GM18873 (cell line): ENCODE measurements around the gene XRCC3.

Experiments used
- ATAC-seq: cut with Tn5 transposase; IDR thresholded peaks from one replicate; pipeline ENCODE4 v1.9.1; 2021; ENCODE audit warnings: mild to moderate bottlenecking, moderate library complexity, moderate number of reproducible peaks; ENCODE audit not compliant: unreplicated experiment, low FRiP score

XRCC3 gene

GRCh38 chr14:103696466-103697071 lies 18.7 kb downstream of the XRCC3 start:
- ATAC-seq = no peak

GRCh38 chr14:103696070-103696402 lies 19.2 kb downstream of the XRCC3 start:
- no peak for ATAC-seq

GRCh38 chr14:103695296-103696069 lies 19.8 kb downstream of the XRCC3 start:
- ATAC-seq = no peak

- ATAC-seq = no peak
These were observed 20.7 kb downstream of the XRCC3 start for GRCh38 chr14:103694572-103695026.

GRCh38 chr14:103693515-103693914 lies 21.7 kb downstream of the XRCC3 start:
- no peak for ATAC-seq

GRCh38 chr14:103692871-103693270 lies 22.4 kb downstream of the XRCC3 start:
- ATAC-seq = no peak

- ATAC-seq = no peak
These were observed 23.1 kb downstream of the XRCC3 start for GRCh38 chr14:103692159-103692558.

- peak; percentile 58 for ATAC-seq
These were observed 23.6 kb downstream of the XRCC3 start for GRCh38 chr14:103691655-103692054.

- ATAC-seq = no peak
These were observed 24.9 kb downstream of the XRCC3 start for GRCh38 chr14:103690332-103690731.

- ATAC-seq = no peak
These were observed 26.0 kb downstream of the XRCC3 start for GRCh38 chr14:103688906-103689902.

GRCh38 chr14:103688441-103688840 lies 26.8 kb downstream of the XRCC3 start:
- ATAC-seq = no peak

GRCh38 chr14:103687712-103688111 lies 27.5 kb downstream of the XRCC3 start:
- ATAC-seq = no peak

GRCh38 chr14:103686831-103687485 lies 28.3 kb downstream of the XRCC3 start:
- ATAC-seq = no peak

- no peak for ATAC-seq
These were observed 29.7 kb downstream of the XRCC3 start for GRCh38 chr14:103685276-103686211.

GRCh38 chr14:103684871-103685270 lies 30.4 kb downstream of the XRCC3 start:
- ATAC-seq = no peak

- no peak for ATAC-seq
These were observed 30.8 kb downstream of the XRCC3 start for GRCh38 chr14:103684471-103684870.

- no peak for ATAC-seq
These were observed 32.1 kb downstream of the XRCC3 start for GRCh38 chr14:103683139-103683538.

- ATAC-seq = no peak
These were observed 34.6 kb downstream of the XRCC3 start for GRCh38 chr14:103680491-103681231.

GRCh38 chr14:103679351-103679750 lies 35.9 kb downstream of the XRCC3 start:
- no peak for ATAC-seq
